ENCODE data around the gene TNPO2. TPM values are rescaled to one million over a fixed set of nuclear protein-coding genes. Genes with fewer than 3 reads are reported as not detected.
A peak's percentile ranks its signal among the peaks of the same experiment; 100 is the strongest.

TNPO2 gene
- total and polyA plus RNA-seq, 2 of the 13 experiments (the other 11 are each of a cell fraction or from before 2014, with no cell fraction given) = 31.7 to 61.0 TPM

DNA sequence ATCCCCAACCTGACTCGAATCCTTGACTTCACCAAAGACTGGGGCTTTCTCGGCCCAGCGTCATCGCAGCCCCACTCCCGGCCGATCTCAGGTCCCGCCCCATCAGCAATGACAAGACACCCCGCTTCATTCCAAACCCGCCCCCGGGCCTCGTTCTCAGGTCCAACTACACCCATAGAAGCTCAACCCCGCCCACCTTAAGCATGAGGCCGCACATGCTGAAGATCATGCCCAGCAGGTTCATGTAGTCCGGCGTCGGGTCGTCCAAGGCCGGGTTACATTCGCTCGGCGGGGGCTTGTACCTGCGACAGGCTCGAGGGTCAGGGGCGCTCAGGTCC lies 54.8 kb downstream of the TNPO2 start (continued):
- TF ChIP-seq BCL6 (CRISPR knock-in tag; IDR thresholded peaks at IDR 0.05) = no peak
- TF ChIP-seq TOE1 (CRISPR knock-in tag; IDR thresholded peaks at IDR 0.05) = no peak
- TF ChIP-seq IKZF4 (CRISPR knock-in tag; IDR thresholded peaks at IDR 0.05; ENCODE audit: borderline replicate concordance, low read depth, not compliant biosample characterization) = peak; percentile 65
- no peak for TF ChIP-seq RAD21 (CRISPR knock-in tag; IDR thresholded peaks at IDR 0.05)
- TF ChIP-seq ZNF251 (CRISPR knock-in tag; IDR thresholded peaks at IDR 0.05) = no peak
- TF ChIP-seq ZNF605 (CRISPR knock-in tag; IDR thresholded peaks at IDR 0.05) = peak; percentile 27; the same call in 1 of the 2 replicates
- TF ChIP-seq, protein P1, sequence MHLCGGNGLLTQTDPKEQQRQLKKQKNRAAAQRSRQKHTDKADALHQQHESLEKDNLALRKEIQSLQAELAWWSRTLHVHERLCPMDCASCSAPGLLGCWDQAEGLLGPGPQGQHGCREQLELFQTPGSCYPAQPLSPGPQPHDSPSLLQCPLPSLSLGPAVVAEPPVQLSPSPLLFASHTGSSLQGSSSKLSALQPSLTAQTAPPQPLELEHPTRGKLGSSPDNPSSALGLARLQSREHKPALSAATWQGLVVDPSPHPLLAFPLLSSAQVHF (CRISPR knock-in tag; IDR thresholded peaks at IDR 0.05) = 0 out of 2 replicates have a peak, but pooled peaks have one; percentile 4
- no peak for TF ChIP-seq ZNF510 (CRISPR knock-in tag; IDR thresholded peaks at IDR 0.05; ENCODE audit: low read depth)
- no peak for TF ChIP-seq ZNF552 (CRISPR knock-in tag; IDR thresholded peaks at IDR 0.05; ENCODE audit: borderline replicate concordance)

DNA sequence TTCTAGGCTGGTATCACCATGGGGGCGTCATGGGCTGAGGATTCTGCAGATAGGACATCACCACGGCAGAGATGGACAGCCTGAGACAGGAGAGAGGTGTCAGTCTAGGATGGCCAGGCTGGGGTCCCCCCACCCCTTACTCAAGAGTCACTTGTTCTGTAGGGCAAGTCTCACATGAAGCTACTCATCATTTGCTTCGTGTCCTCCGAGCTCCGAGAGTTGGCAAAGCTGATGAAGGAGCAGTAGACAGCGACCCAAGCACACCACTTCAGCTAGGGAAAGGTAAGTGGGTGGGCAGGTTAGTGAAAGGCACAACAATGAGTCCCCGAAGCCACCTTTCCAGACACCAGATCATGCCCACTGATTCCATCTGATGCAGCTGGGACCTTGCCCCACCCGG lies 55.4 kb downstream of the TNPO2 start:
- peak overlapping the region; percentile 77 to 96 (median 96) for H3K4me3 ChIP-seq (replicated peaks in 1 of 3; ENCODE audit: insufficient read depth in 1 of 3, low read depth in 2 of 3, low read length in 3 of 3)
- POLR2A ChIA-PET = interaction anchor here (1.6 to 1.9 kb wide), 6 partner anchors 10 to 172 kb away, joined by 3 to 16 read pairs (median 4); partner anchors contain the start of genes DHPS, GET3, ZNF490 and ZNF791
- no peak for ATAC-seq
- in situ Hi-C loops (cut with HindIII; ENCODE audit: extremely low pct_ligation_motif_present, low pct_unique_long_range_greater_than_20kb) = no loop called here
- BruUV-seq (replicated peaks) = no TSS peak
- 69% methylated on average over 6 of the region's 8 CpGs for WGBS (ENCODE audit: low lambda C conversion rate)
- H3K36me3 ChIP-seq (replicated peaks in 1 of 2; ENCODE audit: control insufficient read depth in 1 of 2, insufficient read depth in 2 of 2, low read length in 2 of 2) = peaks cover 4 to 8% of the 10 kb centered on the region in 2 experiments; a peak in 3 of 5 replicates
- CTCF ChIA-PET (ENCODE audit: low intra/inter-chr PET ratio, low total read pairs) = no interaction called here
- FAIRE-seq = no peak
- H3K9ac ChIP-seq (ENCODE audit: insufficient read depth, low read depth, low read length) = peak overlapping the region; percentile 93
- no peak for DNase-seq (ENCODE audit: low spot score)
- TF ChIP-seq TEAD2 (CRISPR knock-in tag; IDR thresholded peaks at IDR 0.05) = no peak
- no peak for TF ChIP-seq ZNF253 (CRISPR knock-in tag; IDR thresholded peaks at IDR 0.05; ENCODE audit: borderline replicate concordance)
- no peak for TF ChIP-seq EED (CRISPR knock-in tag; IDR thresholded peaks at IDR 0.05)
- TF ChIP-seq SRSF9 (IDR thresholded peaks at IDR 0.05; ENCODE audit: borderline replicate concordance, insufficient read depth, low read depth, low read length, poor library complexity, severe bottlenecking) = no peak
- no peak for TF ChIP-seq SNRNP70 (IDR thresholded peaks at IDR 0.05; ENCODE audit: low read depth, low read length)
- TF ChIP-seq TBL1XR1 (IDR thresholded peaks at IDR 0.05; ENCODE audit: borderline replicate concordance, low read length, partially characterized antibody) = no peak
- peaks cover 34% of the 10 kb centered on the region for H3K79me2 ChIP-seq (ENCODE audit: insufficient read depth, low read length)
- no peaks in the 10 kb centered on the region; a peak in 1 of 5 replicates for H3K27me3 ChIP-seq (ENCODE audit: control insufficient read depth in 1 of 2, insufficient read depth in 2 of 2, low read length in 2 of 2)
- no peak overlapping the region for H2AFZ ChIP-seq (ENCODE audit: low read length)
- H3K4me1 ChIP-seq (ENCODE audit: insufficient read depth, low read length) = peaks cover 43% of the 10 kb centered on the region
- peak overlapping the region; percentile 88 for H3K27ac ChIP-seq (ENCODE audit: extremely low read length, insufficient read depth, low read length)
- no peaks in the 10 kb centered on the region for H3K9me3 ChIP-seq (ENCODE audit: low read length)
- no peaks in the 10 kb centered on the region for H4K20me1 ChIP-seq (ENCODE audit: insufficient read depth, low read length)
- peak overlapping the region; percentile 97 for H3K4me2 ChIP-seq (ENCODE audit: low read depth, low read length)
- intact Hi-C loops (cut with micrococcal nuclease; ENCODE audit: unreplicated experiment) = no loop called here
